Measurements from ENCODE around the gene EIF1AD. TPM values are rescaled to one million over a fixed set of nuclear protein-coding genes. Genes with fewer than 3 reads are reported as not detected.

Gene EIF1AD
- total RNA-seq, 4 donors from 2014 or later = 12.1 to 33.5 (median 25.4) TPM

DNA sequence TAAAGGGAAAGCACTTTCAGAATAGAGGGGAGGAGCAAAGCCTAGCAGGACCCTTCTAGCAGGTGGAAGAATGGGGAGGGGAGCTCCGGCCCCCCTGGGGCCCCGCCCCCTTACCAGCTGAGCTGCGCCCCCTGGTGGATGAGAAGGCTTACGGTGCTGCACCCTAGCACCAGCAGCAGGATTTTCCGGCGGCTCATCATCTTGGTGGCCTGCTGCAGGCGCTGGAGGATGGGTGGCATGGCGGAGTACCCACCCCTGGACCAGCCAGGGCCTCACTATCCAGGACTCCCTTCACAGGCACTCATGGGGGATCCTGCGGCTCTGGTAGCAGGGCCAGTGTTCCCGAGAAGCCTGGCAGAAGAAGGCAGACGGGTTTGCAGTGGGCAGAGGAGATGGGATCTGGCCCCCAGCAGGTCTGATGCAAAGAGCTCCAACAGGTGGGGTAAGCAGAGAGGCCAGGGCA lies 43.3 kb upstream of the EIF1AD start:
- TF ChIP-seq, protein P1, sequence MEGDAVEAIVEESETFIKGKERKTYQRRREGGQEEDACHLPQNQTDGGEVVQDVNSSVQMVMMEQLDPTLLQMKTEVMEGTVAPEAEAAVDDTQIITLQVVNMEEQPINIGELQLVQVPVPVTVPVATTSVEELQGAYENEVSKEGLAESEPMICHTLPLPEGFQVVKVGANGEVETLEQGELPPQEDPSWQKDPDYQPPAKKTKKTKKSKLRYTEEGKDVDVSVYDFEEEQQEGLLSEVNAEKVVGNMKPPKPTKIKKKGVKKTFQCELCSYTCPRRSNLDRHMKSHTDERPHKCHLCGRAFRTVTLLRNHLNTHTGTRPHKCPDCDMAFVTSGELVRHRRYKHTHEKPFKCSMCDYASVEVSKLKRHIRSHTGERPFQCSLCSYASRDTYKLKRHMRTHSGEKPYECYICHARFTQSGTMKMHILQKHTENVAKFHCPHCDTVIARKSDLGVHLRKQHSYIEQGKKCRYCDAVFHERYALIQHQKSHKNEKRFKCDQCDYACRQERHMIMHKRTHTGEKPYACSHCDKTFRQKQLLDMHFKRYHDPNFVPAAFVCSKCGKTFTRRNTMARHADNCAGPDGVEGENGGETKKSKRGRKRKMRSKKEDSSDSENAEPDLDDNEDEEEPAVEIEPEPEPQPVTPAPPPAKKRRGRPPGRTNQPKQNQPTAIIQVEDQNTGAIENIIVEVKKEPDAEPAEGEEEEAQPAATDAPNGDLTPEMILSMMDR (IDR thresholded peaks at IDR 0.05; ENCODE audit: low read depth) = no peak

DNA sequence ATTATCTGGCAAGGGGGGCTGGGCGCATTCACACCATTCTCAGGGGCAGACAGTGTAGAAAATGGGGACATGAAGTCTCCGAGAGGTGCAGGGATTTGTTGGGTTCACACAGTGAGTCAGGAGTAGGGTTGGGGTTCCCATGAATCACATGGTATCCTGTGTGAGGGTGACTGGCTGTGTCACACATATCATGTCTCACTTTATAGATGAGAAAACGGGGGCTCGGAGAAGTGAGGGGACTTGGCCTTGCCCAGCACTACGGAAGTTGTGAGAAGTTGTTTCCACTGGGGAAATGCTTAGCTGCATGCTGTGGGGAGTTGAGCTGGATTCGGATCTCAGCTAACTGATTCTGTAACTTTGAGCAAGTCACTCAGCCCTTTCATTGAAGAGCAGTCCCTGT lies 42.8 kb upstream of the EIF1AD start:
- TF ChIP-seq, protein P1 (IDR thresholded peaks at IDR 0.05; ENCODE audit: low read depth) = no peak

DNA sequence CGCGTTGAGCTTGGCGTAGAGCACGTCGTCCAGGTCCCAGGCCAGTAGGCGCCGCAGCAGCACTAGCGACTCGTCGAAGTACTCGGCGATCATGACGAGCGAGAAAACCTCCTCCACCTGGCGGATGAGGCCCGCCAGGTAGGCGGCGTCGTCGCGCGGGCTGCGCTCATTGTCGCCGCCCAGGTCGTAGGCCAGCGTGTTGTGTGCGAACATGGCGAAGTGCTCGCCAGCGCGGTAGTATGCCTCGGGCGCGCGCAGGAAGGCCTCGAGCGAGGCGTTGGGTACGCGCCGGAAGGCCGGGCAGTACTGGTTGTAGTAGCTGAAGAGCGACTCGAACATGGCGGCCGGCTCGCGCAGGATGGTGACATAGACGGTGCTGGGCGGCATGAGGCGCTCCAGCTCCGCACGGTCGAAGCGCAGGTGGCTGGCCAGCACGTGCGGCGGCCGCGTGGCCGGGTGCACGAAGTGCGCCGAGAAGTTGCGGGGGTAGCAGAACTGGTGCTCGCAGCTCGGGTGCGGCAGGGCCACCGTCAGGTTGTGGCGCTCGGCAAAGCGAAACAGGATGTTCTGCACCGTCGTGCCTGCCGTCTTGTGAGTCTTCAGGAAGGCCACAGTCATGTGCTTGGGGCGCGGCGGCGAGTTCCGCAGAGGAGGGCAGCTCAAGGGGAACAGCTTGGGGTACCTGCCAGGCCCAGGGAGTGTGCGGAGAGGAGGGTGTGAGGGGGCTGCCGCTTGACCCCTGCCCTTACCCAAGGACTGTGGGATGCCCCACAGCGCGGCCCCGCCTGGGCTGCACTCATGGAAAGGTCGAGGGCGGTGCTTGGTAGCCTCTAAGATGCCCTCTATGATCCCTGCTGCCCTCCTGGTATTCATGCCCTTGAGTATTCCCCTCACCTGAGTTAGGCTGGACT lies 41.3 kb upstream of the EIF1AD start:
- TF ChIP-seq, protein P1 (IDR thresholded peaks at IDR 0.05; ENCODE audit: low read depth) = no peak

DNA sequence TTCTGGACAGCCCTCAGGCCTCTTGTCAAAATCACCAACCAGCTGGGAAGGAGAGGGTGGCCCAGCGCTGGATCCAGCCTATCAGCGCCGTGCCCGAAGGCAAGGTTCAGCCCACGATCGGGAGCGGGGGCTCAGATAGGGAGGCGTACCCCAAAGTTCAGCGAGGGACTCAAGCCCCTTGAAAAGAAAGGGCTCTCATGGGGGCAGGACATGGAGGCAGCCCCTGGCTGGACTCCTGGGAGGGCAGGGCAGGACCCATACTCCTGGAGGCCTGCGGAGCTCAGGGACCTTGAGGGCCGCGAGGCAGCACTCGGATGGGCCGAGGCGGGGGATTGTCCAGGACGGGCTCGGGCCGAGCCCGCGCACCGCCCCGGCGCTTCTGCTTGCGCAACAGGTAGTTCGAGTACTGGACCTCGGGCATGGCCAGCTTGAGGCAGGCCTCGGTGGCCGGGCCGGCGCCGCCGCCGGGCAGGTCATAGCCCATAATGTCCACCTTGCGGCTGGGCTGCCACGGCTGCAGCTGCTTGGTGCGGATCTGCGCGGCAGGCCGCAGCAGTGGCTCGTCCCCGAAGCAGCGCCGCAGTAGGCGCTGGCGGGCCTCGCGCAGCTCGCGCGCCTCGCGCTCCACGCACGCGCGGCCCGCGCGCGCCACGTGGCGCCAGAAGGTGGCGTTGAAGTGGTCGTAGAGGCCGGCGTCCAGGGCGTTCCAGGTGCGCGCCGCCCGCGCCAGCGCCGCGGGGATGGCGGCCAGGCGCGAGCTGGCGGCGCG lies 40.5 kb upstream of the EIF1AD start:
- TF ChIP-seq, protein P1 (IDR thresholded peaks at IDR 0.05; ENCODE audit: low read depth) = no peak

DNA sequence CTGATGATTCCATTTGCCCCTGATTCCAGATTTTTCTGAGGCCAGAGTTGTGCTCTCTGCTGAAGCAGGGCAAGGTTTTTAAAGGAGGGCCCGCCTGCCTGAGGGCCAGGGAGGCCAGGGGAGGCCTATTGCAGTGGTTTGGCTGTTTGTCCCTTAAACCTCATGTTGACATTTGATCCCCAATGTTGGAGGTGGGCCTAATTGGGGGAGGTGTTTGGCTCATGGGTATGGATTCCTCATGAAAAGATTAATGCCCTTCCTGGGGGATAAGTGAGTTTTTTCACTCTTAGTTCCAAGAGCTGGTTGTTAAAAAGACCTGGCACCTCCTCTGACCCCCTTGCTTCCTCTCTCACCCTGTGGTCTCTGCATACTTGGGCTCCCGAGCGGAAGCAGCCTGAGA lies 37.8 kb upstream of the EIF1AD start:
- TF ChIP-seq, protein P1 (IDR thresholded peaks at IDR 0.05; ENCODE audit: low read depth) = no peak

DNA sequence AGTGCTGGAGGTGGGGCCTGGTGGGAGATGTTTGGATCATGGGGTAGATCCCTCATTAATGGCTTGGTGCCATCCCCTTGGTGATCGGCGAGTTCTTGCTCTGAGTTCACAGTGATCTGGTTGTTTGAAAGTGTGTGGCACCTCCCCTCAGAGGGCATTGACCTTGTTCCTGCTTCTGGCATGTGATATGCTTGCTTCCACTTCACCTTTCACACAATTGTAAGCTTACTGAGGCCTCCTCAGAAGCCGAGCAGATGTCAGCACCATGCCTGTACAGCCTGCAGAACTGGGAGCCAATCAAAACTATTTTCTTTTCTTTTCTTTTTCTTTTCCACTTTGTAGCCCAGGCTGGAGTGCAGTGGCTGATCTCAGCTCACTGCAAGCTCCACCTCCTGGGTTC lies 35.4 kb upstream of the EIF1AD start:
- TF ChIP-seq, protein P1 (IDR thresholded peaks at IDR 0.05; ENCODE audit: low read depth) = no peak

DNA sequence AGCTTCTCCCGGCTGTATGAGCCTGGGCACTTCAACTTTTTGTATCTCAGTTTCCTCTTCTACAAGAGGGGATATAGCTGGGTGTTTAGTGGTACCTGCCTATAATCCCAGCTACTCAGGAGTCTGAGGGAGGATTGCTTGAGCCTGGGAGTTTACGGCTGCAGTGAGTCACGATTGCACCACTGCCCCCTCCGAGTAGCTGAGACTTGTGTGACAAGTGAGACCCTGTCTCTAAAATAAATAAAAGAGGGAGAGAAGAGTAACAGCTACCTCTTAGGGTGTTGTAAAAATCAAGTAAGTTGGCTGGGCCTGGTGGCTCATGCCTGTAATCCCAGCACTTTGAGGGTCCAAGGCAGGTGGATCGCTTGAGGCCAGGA lies 34.4 kb upstream of the EIF1AD start:
- TF ChIP-seq, protein P1 (IDR thresholded peaks at IDR 0.05; ENCODE audit: low read depth) = no peak

Data from subcutaneous adipose tissue (tissue), 4 donors.